GM12872 (cell line): ENCODE measurements around the gene GPR18.

Source experiments
- TF ChIP-seq, protein P1 (sequence below): IDR thresholded peaks from 3 replicates; pipeline ENCODE4 v1.5.1; 2011; ENCODE audit warnings: low read depth, mild to moderate bottlenecking, low read length, moderate library complexity; ENCODE audit not compliant: insufficient read depth

The GPR18 gene

DNA sequence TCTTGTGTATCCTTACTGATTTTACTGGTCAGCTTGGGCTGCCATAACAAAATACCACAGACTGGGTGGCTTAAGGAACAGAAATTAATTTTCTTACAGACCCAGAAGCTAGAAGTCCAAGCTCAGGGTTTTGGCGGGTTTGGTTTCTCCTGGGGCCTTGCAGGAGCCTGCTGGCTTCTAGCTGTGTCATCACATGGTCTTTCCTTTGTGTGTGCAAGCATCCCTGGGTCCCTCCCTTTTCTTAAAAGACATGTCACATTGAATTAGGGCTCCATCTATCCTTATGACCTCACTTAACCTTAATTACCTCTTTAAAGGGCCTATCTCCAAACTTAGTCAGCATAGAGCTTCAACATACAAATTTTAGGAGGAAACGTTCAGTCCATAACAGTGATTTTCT lies 34.2 kb downstream of the GPR18 start:
- TF ChIP-seq, protein P1, sequence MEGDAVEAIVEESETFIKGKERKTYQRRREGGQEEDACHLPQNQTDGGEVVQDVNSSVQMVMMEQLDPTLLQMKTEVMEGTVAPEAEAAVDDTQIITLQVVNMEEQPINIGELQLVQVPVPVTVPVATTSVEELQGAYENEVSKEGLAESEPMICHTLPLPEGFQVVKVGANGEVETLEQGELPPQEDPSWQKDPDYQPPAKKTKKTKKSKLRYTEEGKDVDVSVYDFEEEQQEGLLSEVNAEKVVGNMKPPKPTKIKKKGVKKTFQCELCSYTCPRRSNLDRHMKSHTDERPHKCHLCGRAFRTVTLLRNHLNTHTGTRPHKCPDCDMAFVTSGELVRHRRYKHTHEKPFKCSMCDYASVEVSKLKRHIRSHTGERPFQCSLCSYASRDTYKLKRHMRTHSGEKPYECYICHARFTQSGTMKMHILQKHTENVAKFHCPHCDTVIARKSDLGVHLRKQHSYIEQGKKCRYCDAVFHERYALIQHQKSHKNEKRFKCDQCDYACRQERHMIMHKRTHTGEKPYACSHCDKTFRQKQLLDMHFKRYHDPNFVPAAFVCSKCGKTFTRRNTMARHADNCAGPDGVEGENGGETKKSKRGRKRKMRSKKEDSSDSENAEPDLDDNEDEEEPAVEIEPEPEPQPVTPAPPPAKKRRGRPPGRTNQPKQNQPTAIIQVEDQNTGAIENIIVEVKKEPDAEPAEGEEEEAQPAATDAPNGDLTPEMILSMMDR, result no peak

DNA sequence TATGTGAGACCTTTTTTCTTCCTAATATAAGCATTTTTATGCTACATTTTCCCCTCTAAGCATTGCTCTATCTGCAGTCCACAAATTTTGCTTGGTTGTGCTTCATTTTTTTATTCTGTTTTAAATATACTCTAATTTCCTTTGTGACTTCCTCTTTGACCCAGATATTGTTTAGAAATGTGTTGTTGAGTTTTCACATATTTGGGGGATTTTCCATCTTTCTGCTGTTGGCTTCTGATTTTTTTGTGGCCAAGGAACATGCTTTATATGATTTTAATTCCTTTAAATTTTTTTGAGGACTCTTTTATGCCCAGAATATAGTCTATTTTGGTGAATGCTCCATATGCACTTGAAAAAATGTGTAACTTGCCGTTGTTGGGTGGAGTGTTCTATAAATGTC lies 34.6 kb downstream of the GPR18 start:
- TF ChIP-seq, protein P1, result no peak

DNA sequence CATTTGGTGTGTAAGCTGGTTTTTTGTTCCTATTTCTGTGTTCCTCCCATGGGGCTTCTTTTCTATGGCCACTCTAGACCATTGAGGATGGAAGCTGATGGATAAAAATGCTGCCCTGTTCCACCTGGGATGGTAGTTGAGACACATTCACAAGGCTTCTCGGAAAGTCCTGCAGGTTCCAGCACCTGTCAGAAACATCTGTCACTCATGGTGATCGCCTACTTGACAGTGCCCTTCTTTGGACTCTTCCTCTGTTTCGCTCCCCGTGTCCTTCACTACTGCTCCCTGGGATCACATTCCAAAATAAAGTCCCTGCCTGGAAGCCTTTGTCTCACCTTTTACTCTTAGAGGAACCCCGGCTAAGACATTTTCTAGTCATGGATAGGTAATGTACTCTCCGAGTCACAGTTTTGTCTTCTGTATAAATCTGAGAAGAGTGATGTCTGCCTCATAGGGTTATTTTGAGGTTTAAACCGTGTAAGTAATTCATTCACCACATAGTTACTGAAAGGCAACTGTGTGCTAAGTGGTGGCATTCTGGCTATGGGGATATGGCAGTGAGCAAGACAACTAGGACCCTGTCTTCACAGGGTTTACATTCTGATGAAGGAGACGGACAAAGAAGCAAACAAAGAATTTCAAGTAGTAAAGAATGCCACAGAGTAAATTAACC lies 36.5 kb downstream of the GPR18 start:
- TF ChIP-seq, protein P1, result no peak

DNA sequence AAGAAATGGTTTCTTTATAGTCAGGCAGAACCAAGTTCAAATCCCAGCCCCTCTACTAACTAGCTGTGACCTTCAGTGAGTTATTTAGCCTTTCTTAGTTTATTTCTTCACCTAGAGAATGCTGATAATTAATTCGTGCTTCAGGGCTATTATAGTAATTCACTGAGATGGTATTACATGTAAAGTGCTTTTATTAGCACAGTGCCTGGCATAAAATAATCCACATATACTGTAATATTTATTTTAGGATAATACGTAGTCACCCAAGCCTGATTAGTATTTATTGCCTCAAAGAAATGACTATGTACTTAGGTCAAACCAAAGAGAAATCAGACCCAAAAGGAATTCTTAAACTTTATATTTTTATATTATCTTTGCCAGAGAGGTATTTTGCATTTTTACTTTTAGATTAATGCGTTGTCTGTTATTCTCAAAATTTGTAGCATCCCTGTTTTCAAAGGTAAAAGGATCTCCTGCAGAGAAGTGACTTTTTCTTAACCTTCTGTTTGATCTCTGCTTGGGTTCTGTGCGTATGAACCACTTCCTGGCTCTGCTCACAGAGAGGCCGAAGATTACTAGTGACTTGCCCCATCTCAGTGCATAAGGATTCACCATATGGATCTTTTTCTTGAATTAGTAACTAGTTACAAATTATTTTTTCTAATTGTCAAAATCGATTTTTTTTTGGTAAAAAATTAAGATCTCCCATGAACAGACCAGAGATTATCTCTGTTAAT lies 37.8 kb downstream of the GPR18 start:
- TF ChIP-seq, protein P1, result no peak

DNA sequence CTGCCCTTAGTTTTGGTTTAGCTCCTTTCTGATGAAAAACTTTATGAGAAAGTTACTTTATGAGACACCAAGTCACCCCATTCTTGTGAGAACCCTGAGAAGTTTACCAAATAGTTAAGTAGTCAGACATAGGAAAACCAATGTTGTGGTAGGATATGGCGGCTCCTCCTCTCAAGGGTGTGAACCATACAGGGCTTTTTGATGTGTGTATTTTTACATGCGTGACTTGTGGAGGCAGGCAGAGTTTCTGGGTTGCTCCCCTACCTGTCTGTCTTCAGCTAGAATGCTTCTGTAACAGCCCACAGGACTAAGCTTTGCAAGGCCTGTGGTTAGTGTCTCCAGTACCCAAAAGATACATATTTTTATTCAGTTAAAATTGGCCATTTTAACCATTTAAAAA lies 39.2 kb downstream of the GPR18 start:
- TF ChIP-seq, protein P1, result no peak

GRCh38 chr13:99218545-99218944 lies 39.6 kb downstream of the GPR18 start:
- TF ChIP-seq, protein P1, result no peak

DNA sequence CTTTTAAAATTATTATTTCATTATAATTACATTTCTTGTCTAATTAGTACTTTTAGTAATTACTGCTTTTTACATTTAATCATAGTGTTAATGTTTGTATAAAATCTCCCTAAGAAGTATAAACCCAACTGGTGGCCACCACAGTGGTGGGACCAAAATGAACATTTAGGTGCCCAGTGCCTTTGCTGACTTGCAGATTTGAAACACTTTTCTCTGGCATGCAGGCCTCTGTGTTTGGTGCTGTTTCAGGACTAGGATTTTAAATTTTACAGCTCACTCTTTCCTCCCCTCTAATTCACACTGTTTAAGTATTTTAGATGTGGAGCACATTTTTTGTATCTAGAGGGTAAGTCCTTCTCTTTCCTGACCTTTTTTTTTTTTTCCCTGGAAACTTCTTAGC lies 40.1 kb downstream of the GPR18 start:
- TF ChIP-seq, protein P1, result no peak
